A549 (cell line): ENCODE measurements around the gene VPS13A. TPM values are rescaled to one million over a fixed set of nuclear protein-coding genes. Genes with fewer than 3 reads are reported as not detected.

ENCODE experiments used
- ATAC-seq, 2 experiments: fragments of 200-7000 bp in 1 of 2; fragments of >200 bp in 1 of 2; cut with Nextera tagmentation in 1 of 2; cut with Tn5 transposase in 1 of 2; 3 replicates each; pipeline versions ENCODE4 v1.8.0 to v1.9.1; 2018 to 2020; ENCODE audit warnings: mild to moderate bottlenecking in 1 of 2, moderate library complexity in 1 of 2
- CTCF ChIA-PET: fragments of 300-600 bp; sonication (Branson Sonifier 250); formaldehyde crosslinking; extraction: SDS; loops from one replicate; lab custom pipeline; 2021; ENCODE audit warnings: antibody characterized with exemption, inconsistent platforms; lab: Yijun Ruan, JAX
- POLR2A ChIA-PET: fragments of 350-600 bp; formaldehyde crosslinking; extraction: SDS; loops from one replicate; lab custom pipeline; 2021; ENCODE audit warnings: antibody characterized with exemption, inconsistent platforms; lab: Yijun Ruan, JAX
- DNase-seq, 2 experiments: peaks; one replicate each; pipeline versions ENCODE4 v3.0.0 to v3.0.0-alpha.2; 2011 to 2016; ENCODE audit warnings: low read depth in 1 of 2, low spot score in 1 of 2
- FAIRE-seq: peaks from 2 replicates; lab custom pipeline; 2011; peaks lifted over from hg19 to GRCh38; lab: Jason Lieb, UNC
- H3K27ac ChIP-seq, 2 experiments: fragments of >200 bp; sonication (Bioruptor Twin); formaldehyde crosslinking; 3 replicates each; pipeline ENCODE4 v1.5.1; 2016 to 2017
- H3K4me1 ChIP-seq: fragments of >200 bp; sonication (Bioruptor Twin); formaldehyde crosslinking; 3 replicates; pipeline ENCODE4 v1.6.1; 2016
- H3K4me2 ChIP-seq: fragments of >200 bp; sonication (Bioruptor Twin); formaldehyde crosslinking; 3 replicates; pipeline ENCODE4 v1.6.1; 2016
- H3K4me3 ChIP-seq: fragments of >200 bp; sonication (Bioruptor Twin); formaldehyde crosslinking; 3 replicates; pipeline ENCODE4 v1.5.1; 2016
- H3K9me3 ChIP-seq: fragments of >200 bp; sonication (Bioruptor Twin); formaldehyde crosslinking; 3 replicates; pipeline ENCODE4 v1.6.1; 2016
- ATOH8 ChIP-seq: fragments of 250-450 bp; sonication (Bioruptor Pico); IDR thresholded peaks from 2 replicates; pipeline ENCODE4 v1.5.0; 2020; ENCODE audit warnings: low read depth, mild to moderate bottlenecking, moderate library complexity
- CEBPB ChIP-seq, 2 experiments: fragments of >200 bp in 1 of 2; sonication (Bioruptor Twin) in 1 of 2; formaldehyde crosslinking in 1 of 2; IDR thresholded peaks; 2 replicates each; pipeline ENCODE4 v1.6.1; 2012 to 2016
- CHD4 ChIP-seq: fragments of 200-600 bp; sonication (generic); IDR thresholded peaks from 2 replicates; pipeline ENCODE4 v1.6.1; 2016; ENCODE audit warnings: antibody characterized with exemption, mild to moderate bottlenecking, borderline replicate concordance
- ESRRA ChIP-seq: fragments of 150-350 bp; IDR thresholded peaks from 2 replicates; pipeline ENCODE4 v1.6.1; 2014; ENCODE audit warnings: mild to moderate bottlenecking, low read length, borderline replicate concordance
- FOSL2 ChIP-seq, 2 experiments: fragments of 450-650 bp in 1 of 2; fragments of >200 bp in 1 of 2; sonication (Bioruptor Twin) in 1 of 2; formaldehyde crosslinking; IDR thresholded peaks; 2 replicates each; pipeline versions ENCODE4 v1.5.0 to v1.6.1; 2016 to 2020; ENCODE audit warnings: mild to moderate bottlenecking in 1 of 2, moderate library complexity in 1 of 2
- HOXB13 ChIP-seq: fragments of 250-450 bp; sonication (Bioruptor Pico); IDR thresholded peaks from 2 replicates; pipeline ENCODE4 v1.5.0; 2020; ENCODE audit warnings: low read depth, mild to moderate bottlenecking, moderate library complexity
- MAX ChIP-seq: IDR thresholded peaks from 2 replicates; pipeline ENCODE4 v1.6.1; 2012
- MYC ChIP-seq: IDR thresholded peaks from 2 replicates; pipeline ENCODE4 v1.6.1; 2012; ENCODE audit warnings: mild to moderate bottlenecking, inconsistent platforms, low read length, improper control_type of control experiment, borderline replicate concordance
- NFE2L2 ChIP-seq: fragments of 150-350 bp; conservative IDR thresholded peaks from 2 replicates; pipeline ENCODE4 v1.6.1; 2014; ENCODE audit warnings: low read length
- NPAS2 ChIP-seq: fragments of 250-450 bp; sonication (Bioruptor Pico); IDR thresholded peaks from 2 replicates; pipeline ENCODE4 v1.8.0; 2022; ENCODE audit warnings: mild to moderate bottlenecking, moderate library complexity, borderline replicate concordance
- NR3C1 ChIP-seq: fragments of >200 bp; sonication (Bioruptor Twin); formaldehyde crosslinking; IDR thresholded peaks from 3 replicates; pipeline ENCODE4 v1.6.1; 2017
- POLR2A ChIP-seq: IDR thresholded peaks from 2 replicates; pipeline ENCODE4 v1.6.1; 2012; ENCODE audit warnings: mild to moderate bottlenecking, low read length
- POLR2AphosphoS2 ChIP-seq: conservative IDR thresholded peaks from 2 replicates; pipeline ENCODE4 v1.6.1; 2012; ENCODE audit warnings: low read length, improper control_type of control experiment, inconsistent platforms
- SMC3 ChIP-seq: fragments of >200 bp; sonication (Bioruptor Twin); formaldehyde crosslinking; IDR thresholded peaks from 3 replicates; pipeline ENCODE4 v1.6.1; 2018; ENCODE audit warnings: inconsistent platforms
- USF2 ChIP-seq: fragments of 450-650 bp; IDR thresholded peaks from 2 replicates; pipeline ENCODE4 v1.6.1; 2014; ENCODE audit warnings: antibody characterized with exemption
- ZFP36 ChIP-seq: fragments of 450-650 bp; IDR thresholded peaks from 2 replicates; pipeline ENCODE4 v1.6.1; 2014; ENCODE audit warnings: borderline replicate concordance; ENCODE audit not compliant: partially characterized antibody
- WGBS: methylation state at CpG from one replicate; pipeline ENCODE4 v1.1.6; 2017; ENCODE audit errors: missing lambda C conversion rate; 5-methylcytosine and 5-hydroxymethylcytosine counted together
- polyA plus RNA-seq, 4 experiments: library from polyadenylated mRNA; depleted of rRNA in 3 of 4; stranded (reverse); fragments of >200 nt; fragmentation: RNase III in 1 of 4; extraction: RNeasy Plus Mini Kit Qiagen cat#74134 plus additional on column Dnase treatment in 1 of 4; gene quantifications; 2 replicates in 3 of 4; 3 replicates in 1 of 4; pipeline ENCODE4 v1.2.3, GENCODE V29; 2011 to 2017

The VPS13A gene
- polyA plus RNA-seq, 2 of the 4 experiments (the other 2 are of a cell fraction), result 12.3 to 66.6 TPM

- H3K27ac ChIP-seq, result no peak overlapping the region
- FAIRE-seq (no peak), DNase-seq (no peak), ATAC-seq (no peak)
- no peak for TF ChIP-seq ZFP36
- no peak for TF ChIP-seq NR3C1
- TF ChIP-seq ATOH8 (CRISPR knock-in tag), result no peak
- no peak for TF ChIP-seq POLR2A
- no peak for TF ChIP-seq MYC
- TF ChIP-seq MAX, result no peak
- POLR2A ChIA-PET, result no interaction called here
- WGBS, result 69% methylated on average over 10 of the region's 10 CpGs
- CTCF ChIA-PET, result interaction anchor here (0.5 to 12.3 kb wide), 7 partner anchors 11 to 287 kb away, joined by 3 to 238 read pairs (median 4); no protein-coding TSS in a partner anchor
- H3K4me3 ChIP-seq, result no peak overlapping the region
- no peak overlapping the region for H3K4me2 ChIP-seq
- 0 out of 3 replicates have a peak, but pooled peaks cover 5% of the 10 kb centered on the region for H3K4me1 ChIP-seq
- no peaks in the 10 kb centered on the region; the same call in 2 of the 3 replicates for H3K9me3 ChIP-seq
Observed at GRCh38 chr9:77462066-77462465, 284.7 kb downstream of the VPS13A start.

GRCh38 chr9:77463151-77463550, 285.8 kb downstream of the VPS13A start:
- POLR2A ChIA-PET, result no interaction called here
- 80% methylated on average over 3 of the region's 3 CpGs for WGBS
- FAIRE-seq, result no peak

GRCh38 chr9:77464661-77465060, 287.3 kb downstream of the VPS13A start:
- WGBS, result 90% methylated on average over 3 of the region's 3 CpGs
- ATAC-seq (no peak), FAIRE-seq (no peak), DNase-seq (no peak)
- CTCF ChIA-PET, result interaction anchor here (0.8 to 12.0 kb wide), 4 partner anchors 8 to 571 kb away, joined by 3 to 161 read pairs (median 33); no protein-coding TSS in a partner anchor
- no peak overlapping the region for H3K4me2 ChIP-seq
- H3K9me3 ChIP-seq, result no peaks in the 10 kb centered on the region; the same call in 2 of the 3 replicates
- POLR2A ChIA-PET, result no interaction called here
- H3K4me3 ChIP-seq, result no peak overlapping the region
- H3K27ac ChIP-seq, result no peak overlapping the region
- H3K4me1 ChIP-seq, result 0 out of 3 replicates have a peak, but pooled peaks cover 5% of the 10 kb centered on the region
- no peak for TF ChIP-seq CHD4
- no peak for TF ChIP-seq SMC3
- no peak for TF ChIP-seq NPAS2 (CRISPR knock-in tag)
- TF ChIP-seq MAX, result no peak
- TF ChIP-seq, all 56 proteins: peak for 0

More at GRCh38 chr9:77463151-77463550, 285.8 kb downstream of the VPS13A start:
- no peak overlapping the region for H3K27ac ChIP-seq
- DNase-seq, result no peak
- no peak overlapping the region for H3K4me3 ChIP-seq
- no peaks in the 10 kb centered on the region; the same call in 2 of the 3 replicates for H3K9me3 ChIP-seq
- ATAC-seq, result no peak
- 0 out of 3 replicates have a peak, but pooled peaks cover 5% of the 10 kb centered on the region for H3K4me1 ChIP-seq
- TF ChIP-seq NFE2L2, result no peak
- no peak for TF ChIP-seq NPAS2 (CRISPR knock-in tag)
- TF ChIP-seq HOXB13 (CRISPR knock-in tag), result no peak
- no peak for TF ChIP-seq USF2
- no peak for TF ChIP-seq FOSL2 (IDR thresholded peaks at IDR 0.05)
- no peak for TF ChIP-seq FOSL2 (CRISPR knock-in tag; IDR thresholded peaks at IDR 0.05)
- no peak for TF ChIP-seq POLR2AphosphoS2
- no peak for TF ChIP-seq ESRRA
- no peak for TF ChIP-seq CEBPB (IDR thresholded peaks at IDR 0.05)
- no peak overlapping the region for H3K4me2 ChIP-seq
- CTCF ChIA-PET, result interaction anchor here (1.1 to 12.3 kb wide), 4 partner anchors 12 to 286 kb away, joined by 3 to 238 read pairs (median 83); no protein-coding TSS in a partner anchor
